ENCODE data around the gene MMP17.

The MMP17 gene

DNA sequence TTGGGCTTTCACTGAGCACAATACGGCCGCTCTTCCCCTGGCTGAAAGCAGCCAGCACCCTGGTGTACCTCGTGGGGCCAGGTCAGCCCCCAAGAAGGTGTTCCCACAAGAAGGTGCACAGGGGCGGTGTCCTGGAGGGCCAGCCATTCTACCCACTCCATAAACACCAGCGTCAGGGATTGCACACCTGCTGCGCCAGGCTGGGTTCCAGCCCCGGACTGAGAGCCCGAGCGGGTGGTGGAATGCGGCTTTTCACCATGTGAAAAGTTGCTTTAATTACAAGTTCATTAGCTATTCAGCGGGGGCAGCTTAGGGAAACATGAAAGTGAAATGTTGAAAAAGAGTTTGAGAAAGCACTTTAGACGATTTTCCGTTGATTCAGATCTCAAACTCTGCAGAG, 17.5 kb upstream of the MMP17 start:
- Mint-ChIP-seq H3K4me1 (ENCODE audit: low read depth) (peaks cover 2% of the 10 kb centered on the region), H3K9me3 (peaks cover 13% of the 10 kb centered on the region), H3K27ac (no peak overlapping the region), H3K36me3 (ENCODE audit: low read depth) (peaks cover 10% of the 10 kb centered on the region), H3K27me3 (ENCODE audit: low read depth) (no peaks in the 10 kb centered on the region), H3K4me3 (no peak overlapping the region)

DNA sequence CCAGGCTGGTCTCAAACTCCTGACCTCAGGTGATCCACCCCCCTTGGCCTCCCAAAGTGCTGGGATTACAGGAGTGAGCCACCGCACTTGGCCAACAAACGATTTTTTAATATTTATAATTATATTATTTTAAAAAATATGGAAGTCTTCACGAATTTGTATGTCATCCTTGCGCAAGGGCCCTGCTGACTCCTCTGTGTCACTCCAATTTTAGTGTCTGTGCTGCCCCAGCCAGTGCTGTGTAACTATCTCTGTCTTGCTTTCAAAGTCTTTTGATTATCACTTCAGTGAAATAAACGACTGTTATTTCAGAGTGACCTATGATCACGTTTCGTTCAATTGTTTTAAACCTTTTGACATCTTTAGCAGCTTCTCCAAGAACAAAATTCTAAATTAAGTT, 13.1 kb upstream of the MMP17 start:
- H3K4me3 Mint-ChIP-seq: no peak overlapping the region
- H3K27ac Mint-ChIP-seq: no peak overlapping the region
- peaks cover 10% of the 10 kb centered on the region for H3K36me3 Mint-ChIP-seq (ENCODE audit: low read depth)
- no peaks in the 10 kb centered on the region for H3K4me1 Mint-ChIP-seq (ENCODE audit: low read depth)
- peaks cover 13% of the 10 kb centered on the region for H3K9me3 Mint-ChIP-seq
- no peaks in the 10 kb centered on the region for H3K27me3 Mint-ChIP-seq (ENCODE audit: low read depth)

DNA sequence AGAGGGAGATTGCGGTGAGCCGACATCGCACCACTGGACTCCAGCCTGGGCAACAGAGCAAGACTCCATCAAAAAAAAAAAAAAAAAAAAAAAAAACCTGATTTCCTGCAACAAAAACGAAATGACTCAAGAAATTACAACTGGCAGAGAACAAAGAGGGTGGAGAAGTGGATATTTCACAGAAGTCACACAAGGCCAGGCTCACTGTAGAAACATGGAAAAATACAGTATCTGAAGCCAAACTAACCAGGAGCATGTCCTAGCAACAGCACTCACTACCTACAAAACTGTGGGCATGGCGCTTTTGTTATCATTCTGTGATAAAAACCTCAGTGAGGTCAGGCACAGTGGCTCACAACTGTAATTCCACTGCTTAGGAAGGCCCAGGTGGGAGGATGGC, 11.7 kb upstream of the MMP17 start:
- peaks cover 13% of the 10 kb centered on the region for H3K9me3 Mint-ChIP-seq
- no peak overlapping the region for H3K4me3 Mint-ChIP-seq
- H3K27me3 Mint-ChIP-seq (ENCODE audit: low read depth): no peaks in the 10 kb centered on the region
- H3K27ac Mint-ChIP-seq: no peak overlapping the region
- H3K4me1 Mint-ChIP-seq (ENCODE audit: low read depth): no peaks in the 10 kb centered on the region
- H3K36me3 Mint-ChIP-seq (ENCODE audit: low read depth): peaks cover 10% of the 10 kb centered on the region

GRCh38 chr12:131817241-131817640, 11.0 kb upstream of the MMP17 start:
- H3K27ac Mint-ChIP-seq: no peak overlapping the region
- H3K4me3 Mint-ChIP-seq: no peak overlapping the region
- no peaks in the 10 kb centered on the region for H3K27me3 Mint-ChIP-seq (ENCODE audit: low read depth)
- peaks cover 8% of the 10 kb centered on the region for H3K9me3 Mint-ChIP-seq
- peaks cover 5% of the 10 kb centered on the region for H3K36me3 Mint-ChIP-seq (ENCODE audit: low read depth)
- no peaks in the 10 kb centered on the region for H3K4me1 Mint-ChIP-seq (ENCODE audit: low read depth)

DNA sequence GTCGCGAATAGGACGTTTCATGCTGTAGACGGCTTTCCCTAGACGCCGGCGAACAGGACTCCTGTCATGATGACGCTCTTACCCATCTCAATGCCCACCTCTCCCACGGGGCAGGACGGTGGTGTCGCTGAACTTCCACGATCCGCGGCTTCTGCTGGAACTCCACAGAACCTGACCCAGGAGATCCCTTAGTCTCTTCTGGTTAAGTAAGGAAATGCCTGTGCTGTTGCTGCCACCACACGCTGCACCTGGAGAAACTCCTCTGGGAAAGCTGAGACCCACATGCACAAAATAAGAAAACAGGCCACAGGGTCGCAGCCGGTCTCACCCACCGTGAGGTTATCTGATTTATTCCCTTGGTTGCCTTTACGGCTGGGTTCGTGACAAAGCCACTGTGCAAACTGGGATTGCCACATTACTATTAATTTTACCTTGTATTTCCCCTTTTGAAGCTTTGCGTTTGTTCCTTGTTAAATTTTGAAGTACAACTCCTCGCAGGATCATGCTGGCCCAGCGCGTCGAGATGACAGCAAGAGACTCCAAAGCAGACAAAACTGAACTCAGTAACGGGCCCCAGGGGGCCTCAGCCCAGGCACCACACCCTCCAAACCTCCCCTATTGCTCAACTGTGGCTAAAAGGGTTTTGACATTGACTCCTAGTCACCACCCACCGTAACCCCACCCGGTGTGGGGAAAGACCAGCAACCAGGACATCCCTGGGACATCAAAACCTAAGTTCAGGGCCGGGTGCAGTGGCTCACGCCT, 9.2 kb upstream of the MMP17 start:
- no peaks in the 10 kb centered on the region for H3K9me3 Mint-ChIP-seq
- no peak overlapping the region for H3K27ac Mint-ChIP-seq
- no peaks in the 10 kb centered on the region for H3K4me1 Mint-ChIP-seq (ENCODE audit: low read depth)
- no peaks in the 10 kb centered on the region for H3K36me3 Mint-ChIP-seq (ENCODE audit: low read depth)
- H3K4me3 Mint-ChIP-seq: no peak overlapping the region
- H3K27me3 Mint-ChIP-seq (ENCODE audit: low read depth): no peaks in the 10 kb centered on the region

- peak overlapping the region; percentile 9 for H3K4me3 Mint-ChIP-seq
- H3K27me3 Mint-ChIP-seq (ENCODE audit: low read depth): peaks cover 24% of the 10 kb centered on the region
- H3K9me3 Mint-ChIP-seq: no peaks in the 10 kb centered on the region
- H3K36me3 Mint-ChIP-seq (ENCODE audit: low read depth): no peaks in the 10 kb centered on the region
- H3K4me1 Mint-ChIP-seq (ENCODE audit: low read depth): no peaks in the 10 kb centered on the region
- H3K27ac Mint-ChIP-seq: no peak overlapping the region
These were observed 3.7 kb upstream of the MMP17 start for GRCh38 chr12:131824450-131824849.

DNA sequence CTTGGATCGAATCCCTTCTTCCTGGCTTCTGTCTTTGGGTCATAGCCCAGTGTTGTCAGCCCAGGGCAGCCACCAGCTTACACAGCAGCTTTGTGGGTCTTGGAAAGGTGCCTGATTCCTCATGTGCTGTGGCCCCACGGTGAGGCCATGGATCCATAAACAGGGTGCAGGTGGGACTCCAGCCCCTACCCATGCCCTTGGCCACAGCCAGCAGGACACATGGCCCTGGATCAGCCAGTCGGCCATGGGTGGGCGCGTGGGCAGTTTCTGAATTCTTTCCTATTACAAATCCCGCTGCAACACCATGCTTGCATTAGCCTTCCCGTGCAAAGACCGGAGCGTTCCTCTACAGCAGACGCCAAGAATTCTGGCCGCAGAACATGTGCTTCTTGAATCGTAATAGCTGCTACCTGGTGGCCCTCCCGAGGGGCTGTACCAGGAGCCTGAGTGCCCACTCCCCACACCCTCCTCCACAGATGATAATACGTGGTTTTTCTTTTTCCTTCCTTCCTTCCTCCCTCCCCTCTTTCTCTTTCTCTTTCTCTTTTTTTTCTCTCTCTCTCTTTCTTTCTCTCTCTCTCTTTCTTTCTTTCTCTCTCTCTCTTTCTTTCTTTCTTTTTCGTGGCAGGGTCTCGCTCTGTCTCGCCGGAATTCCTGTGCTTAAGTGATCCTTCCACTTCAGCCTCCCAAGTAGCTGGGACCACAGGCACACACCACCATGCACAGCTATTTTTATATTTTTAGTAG, 2.9 kb upstream of the MMP17 start:
- no peak overlapping the region for H3K27ac Mint-ChIP-seq

DNA sequence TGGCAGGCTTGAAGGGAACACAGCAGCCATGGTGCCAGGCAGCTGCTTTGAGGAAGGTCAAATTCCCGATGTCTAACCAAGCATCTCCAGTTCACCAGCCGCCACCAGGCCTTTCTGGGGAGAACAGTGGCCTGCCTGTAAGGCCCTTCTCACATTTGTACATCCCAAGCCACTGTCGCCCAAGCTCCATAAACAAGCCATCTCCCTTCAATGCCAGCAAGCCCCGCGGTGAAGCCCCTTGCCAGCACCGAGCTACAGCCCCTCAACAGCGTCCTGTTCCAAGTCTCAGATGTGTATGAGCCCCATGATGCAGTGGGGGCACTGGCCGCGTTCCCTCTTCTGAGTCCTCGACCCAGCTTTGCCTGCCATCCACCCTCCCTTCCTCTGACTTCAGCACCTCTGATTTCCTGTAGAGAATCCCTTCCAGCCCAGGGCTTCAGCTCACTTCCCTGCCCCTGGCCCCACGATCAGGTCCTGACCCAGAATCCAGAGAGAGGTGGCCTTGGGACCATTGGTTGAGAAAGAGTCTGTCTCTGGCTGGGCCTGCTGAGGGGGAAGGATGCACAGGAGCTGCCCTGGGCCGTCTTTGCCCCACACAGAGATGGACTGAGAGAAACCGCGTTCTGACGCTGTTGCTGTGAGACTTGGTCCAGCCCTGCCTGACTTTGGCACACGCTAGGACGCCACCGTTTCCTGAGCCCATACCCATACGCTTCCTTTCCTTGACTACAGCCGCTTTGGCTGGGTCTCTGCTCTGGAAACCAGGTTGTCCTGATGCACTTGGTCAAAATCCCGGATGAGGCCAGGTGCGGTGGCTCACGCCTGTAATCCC, 1.9 kb upstream of the MMP17 start:
- Mint-ChIP-seq H3K4me1 (ENCODE audit: low read depth) (no peaks in the 10 kb centered on the region), H3K9me3 (no peaks in the 10 kb centered on the region), H3K27me3 (ENCODE audit: low read depth) (peaks cover 32% of the 10 kb centered on the region), H3K4me3 (no peak overlapping the region), H3K27ac (no peak overlapping the region), H3K36me3 (ENCODE audit: low read depth) (no peaks in the 10 kb centered on the region)

More for the DNA sequence above, 2.9 kb upstream of the MMP17 start:
- Mint-ChIP-seq H3K36me3 (ENCODE audit: low read depth) (no peaks in the 10 kb centered on the region), H3K9me3 (no peaks in the 10 kb centered on the region), H3K27me3 (ENCODE audit: low read depth) (peaks cover 26% of the 10 kb centered on the region), H3K4me3 (no peak overlapping the region), H3K4me1 (ENCODE audit: low read depth) (no peaks in the 10 kb centered on the region)

GRCh38 chr12:131828671-131829355, 620 bp downstream of the MMP17 start:
- Mint-ChIP-seq H3K36me3 (ENCODE audit: low read depth) (no peaks in the 10 kb centered on the region), H3K4me1 (ENCODE audit: low read depth) (no peaks in the 10 kb centered on the region), H3K27me3 (ENCODE audit: low read depth) (peaks cover 46% of the 10 kb centered on the region), H3K9me3 (no peaks in the 10 kb centered on the region), H3K4me3 (peak overlapping the region; percentile 59), H3K27ac (no peak overlapping the region)

- H3K4me3 Mint-ChIP-seq: peak overlapping the region; percentile 59
- H3K9me3 Mint-ChIP-seq: no peaks in the 10 kb centered on the region
- no peak overlapping the region for H3K27ac Mint-ChIP-seq
- H3K36me3 Mint-ChIP-seq (ENCODE audit: low read depth): no peaks in the 10 kb centered on the region
- H3K4me1 Mint-ChIP-seq (ENCODE audit: low read depth): no peaks in the 10 kb centered on the region
- H3K27me3 Mint-ChIP-seq (ENCODE audit: low read depth): peaks cover 46% of the 10 kb centered on the region
These were observed 1.2 kb downstream of the MMP17 start for GRCh38 chr12:131829356-131829747.

GRCh38 chr12:131829791-131830334, 1.7 kb downstream of the MMP17 start:
- no peaks in the 10 kb centered on the region for H3K4me1 Mint-ChIP-seq (ENCODE audit: low read depth)
- no peak overlapping the region for H3K27ac Mint-ChIP-seq
- H3K9me3 Mint-ChIP-seq: no peaks in the 10 kb centered on the region
- H3K4me3 Mint-ChIP-seq: no peak overlapping the region
- no peaks in the 10 kb centered on the region for H3K36me3 Mint-ChIP-seq (ENCODE audit: low read depth)
- H3K27me3 Mint-ChIP-seq (ENCODE audit: low read depth): peaks cover 46% of the 10 kb centered on the region

GRCh38 chr12:131830335-131830913, 2.2 kb downstream of the MMP17 start:
- Mint-ChIP-seq H3K36me3 (ENCODE audit: low read depth) (no peaks in the 10 kb centered on the region), H3K27me3 (ENCODE audit: low read depth) (peaks cover 43% of the 10 kb centered on the region), H3K4me3 (no peak overlapping the region), H3K27ac (no peak overlapping the region), H3K9me3 (no peaks in the 10 kb centered on the region), H3K4me1 (ENCODE audit: low read depth) (no peaks in the 10 kb centered on the region)

DNA sequence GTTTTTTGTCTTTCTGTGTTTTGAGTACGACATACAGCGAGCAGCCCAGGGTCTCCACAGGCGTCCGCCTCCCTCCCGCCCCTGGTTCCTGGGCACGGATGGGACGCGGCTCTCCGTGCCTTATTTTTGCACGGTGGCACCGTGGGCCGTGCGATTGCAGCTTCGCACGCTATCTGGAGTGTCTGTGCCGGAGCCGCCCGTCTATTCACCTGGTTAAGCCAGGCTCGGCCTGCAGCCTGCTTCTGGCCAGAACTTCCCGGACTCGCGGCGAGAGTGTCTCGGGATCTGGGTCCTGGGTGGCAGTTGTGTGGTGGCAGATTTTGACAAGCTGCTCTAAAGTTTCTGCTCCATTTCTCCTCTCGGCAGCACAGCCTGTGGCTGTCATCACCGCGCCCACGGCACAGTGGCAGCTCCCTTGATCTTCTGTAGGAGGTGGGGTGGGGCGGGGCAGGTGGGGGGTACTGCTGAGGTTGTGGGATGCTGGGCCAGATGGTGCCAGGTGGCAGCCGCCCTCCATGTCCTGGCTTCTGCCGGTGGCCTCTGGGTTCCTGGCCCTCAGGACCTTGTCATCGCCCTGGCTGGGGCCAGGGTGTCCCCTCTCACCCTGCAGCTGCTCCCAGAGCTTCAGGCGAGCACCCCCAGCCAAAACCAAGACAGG, 2.9 kb downstream of the MMP17 start:
- no peak overlapping the region for H3K4me3 Mint-ChIP-seq
- no peaks in the 10 kb centered on the region for H3K4me1 Mint-ChIP-seq (ENCODE audit: low read depth)
- no peaks in the 10 kb centered on the region for H3K36me3 Mint-ChIP-seq (ENCODE audit: low read depth)
- H3K9me3 Mint-ChIP-seq: no peaks in the 10 kb centered on the region
- no peak overlapping the region for H3K27ac Mint-ChIP-seq
- peaks cover 42% of the 10 kb centered on the region for H3K27me3 Mint-ChIP-seq (ENCODE audit: low read depth)

All from T-helper 1 cell treated with Interleukin-12 subunit alpha and Interleukin-12 subunit beta and Interleukin-4 antibody, amounts not matched to agents 30 μg/mL and 1 μg/mL, for 36 hours (primary cell).